ENCODE measurements around the gene NPFF. TPM values are rescaled to one million over a fixed set of nuclear protein-coding genes. Genes with fewer than 3 reads are reported as not detected.
"Not testable (repeated sequence)": the region's sequence is repeated elsewhere in the genome, so short reads cannot be mapped to it uniquely, and the experiment has no call there.

Gene NPFF
- total and polyA plus RNA-seq, 7 experiments from 2014 or later, result not detected

DNA sequence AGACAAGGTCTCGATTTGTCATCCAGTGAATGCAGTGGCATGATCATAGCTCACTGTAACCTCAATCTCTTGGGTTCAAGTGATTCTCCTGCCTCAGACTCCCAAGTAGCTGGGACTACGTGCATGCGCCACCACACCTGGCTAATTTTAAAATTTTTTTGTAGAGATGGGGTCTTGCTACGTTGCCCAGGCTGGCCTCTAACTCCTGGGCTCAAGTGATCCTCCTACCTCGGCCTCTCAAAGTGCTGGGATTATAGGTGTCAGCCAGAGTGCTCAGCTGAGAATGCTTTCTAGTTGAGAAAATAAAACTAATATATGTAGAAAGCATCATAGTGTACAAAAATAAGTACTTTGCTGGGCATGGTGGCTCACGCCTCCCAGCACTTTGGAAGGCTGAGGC lies 41.1 kb upstream of the NPFF start:
- H3K4me3 Mint-ChIP-seq; H3K27ac Mint-ChIP-seq; intact Hi-C loops (cut with micrococcal nuclease); H3K9me3 ChIP-seq (ENCODE audit: control insufficient read depth in 2 of 3, low read length in 3 of 3); H3K27me3 ChIP-seq (ENCODE audit: control insufficient read depth in 2 of 2, insufficient read depth in 2 of 2, low read length in 2 of 2); H3K27me3 Mint-ChIP-seq; H3K27ac ChIP-seq (ENCODE audit: low read depth, low read length); H3K4me1 ChIP-seq (ENCODE audit: control insufficient read depth in 2 of 2, insufficient read depth in 2 of 2, low read length in 2 of 2); ATAC-seq; H3K4me3 ChIP-seq (ENCODE audit: low read length); POLR2A ChIA-PET; DNase-seq; H3K9me3 Mint-ChIP-seq: not testable (repeated sequence)
- H3K36me3 ChIP-seq (ENCODE audit: control insufficient read depth in 2 of 3, insufficient read depth in 3 of 3, low read length in 3 of 3), result peaks cover 0 to 24% (median 4%) of the 10 kb centered on the region in 3 experiments
- CTCF ChIA-PET, result interaction anchor here (0.6 to 1.5 kb wide), 4 partner anchors 114 to 563 kb away, joined by 3 to 5 read pairs (median 4); partner anchors contain the start of gene ATP5MC2
- Mint-ChIP-seq H3K36me3 (peaks cover 0 to 27% (median 7%) of the 10 kb centered on the region in 5 donors), H3K4me1 (peaks cover 11 to 45% (median 34%) of the 10 kb centered on the region in 7 donors)

DNA sequence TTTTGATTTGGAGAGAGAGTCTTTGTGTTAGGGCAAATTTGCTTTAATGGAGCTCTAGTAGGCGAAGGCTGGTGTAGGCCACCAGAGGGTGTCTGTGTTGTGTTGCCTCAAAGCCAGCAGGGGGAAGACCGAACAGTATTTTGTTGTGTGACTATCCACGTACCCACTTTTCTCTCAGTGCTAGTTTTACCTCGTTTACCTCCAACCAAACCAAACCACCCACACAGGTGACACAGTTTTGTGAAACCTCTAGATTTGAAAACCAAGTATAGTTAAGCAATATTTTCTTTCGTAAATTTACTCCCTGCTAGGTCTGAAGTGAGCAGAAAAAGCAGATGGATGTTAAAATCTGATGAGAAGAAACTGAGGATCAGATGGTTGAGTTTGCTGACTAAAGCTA lies 36.3 kb upstream of the NPFF start:
- intact Hi-C loops (cut with micrococcal nuclease), result loop anchor here (1.0 to 2.0 kb wide), 4 partner anchors 83 to 203 kb away; partner anchors contain the start of genes ATF7 (in 2 of the 2) and ATP5MC2 (in 2 of the 2)
- Mint-ChIP-seq H3K27ac (peak overlapping the region; percentile 51 to 88 (median 76)), H3K36me3 (peaks cover 3 to 12% (median 9%) of the 10 kb centered on the region in 5 donors), H3K4me3 (peak overlapping the region in 5 of 10 donors; percentile 5 to 52 (median 33)), H3K27me3 (no peaks in the 10 kb centered on the region), H3K4me1 (peaks cover 0 to 25% (median 18%) of the 10 kb centered on the region in 7 donors), H3K9me3 (no peaks in the 10 kb centered on the region)
- ATAC-seq (peak; percentile 94), DNase-seq (peak in 8 of 9 donors; percentile 37 to 78 (median 64))
- Histone ChIP-seq H3K27me3 (ENCODE audit: control insufficient read depth in 2 of 2, insufficient read depth in 2 of 2, low read length in 2 of 2) (no peaks in the 10 kb centered on the region), H3K9me3 (ENCODE audit: control insufficient read depth in 2 of 3, low read length in 3 of 3) (no peaks in the 10 kb centered on the region), H3K4me3 (ENCODE audit: low read length) (no peak overlapping the region), H3K4me1 (ENCODE audit: control insufficient read depth in 2 of 2, insufficient read depth in 2 of 2, low read length in 2 of 2) (peaks cover 0 to 7% of the 10 kb centered on the region in 2 donors), H3K36me3 (ENCODE audit: control insufficient read depth in 2 of 3, insufficient read depth in 3 of 3, low read length in 3 of 3) (peaks cover 4 to 35% (median 9%) of the 10 kb centered on the region in 3 experiments), H3K27ac (ENCODE audit: low read depth, low read length) (peak overlapping the region; percentile 26)
- POLR2A ChIA-PET, result interaction anchor here (0.6 to 2.2 kb wide), 2 partner anchors 14 to 133 kb away, joined by 3 to 9 read pairs; partner anchors contain the start of gene ATP5MC2
- CTCF ChIA-PET, result interaction anchor here (0.7 to 4.8 kb wide), 10 partner anchors 21 to 203 kb away, joined by 3 to 37 read pairs (median 5); partner anchors contain the start of gene ATP5MC2

DNA sequence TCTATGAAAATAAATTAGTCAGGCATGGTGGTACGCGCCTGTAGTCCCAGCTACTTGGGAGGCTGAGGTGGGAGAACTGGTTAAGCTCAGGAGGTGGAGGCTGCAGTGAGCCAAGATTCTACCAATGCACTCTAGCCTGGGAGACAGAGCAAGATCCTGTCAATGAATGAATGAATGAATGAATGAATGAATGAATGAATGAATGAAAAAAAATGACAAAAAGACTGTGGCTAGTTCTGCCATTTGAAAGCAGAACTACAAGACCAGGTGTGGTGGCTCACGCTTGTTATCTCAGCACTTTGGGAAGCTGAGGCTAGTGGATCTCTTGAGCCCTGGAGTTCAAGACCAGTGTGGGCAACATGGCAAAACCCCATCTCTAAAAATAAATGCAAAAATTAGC lies 32.2 kb upstream of the NPFF start:
- intact Hi-C loops (cut with micrococcal nuclease), result no loop called here
- Mint-ChIP-seq H3K27me3 (no peaks in the 10 kb centered on the region), H3K4me3 (no peak overlapping the region), H3K4me1 (peaks cover 0 to 13% (median 12%) of the 10 kb centered on the region in 7 donors), H3K27ac (no peak overlapping the region), H3K9me3 (no peaks in the 10 kb centered on the region), H3K36me3 (peaks cover 7 to 40% (median 16%) of the 10 kb centered on the region in 5 donors)
- Histone ChIP-seq H3K9me3 (ENCODE audit: control insufficient read depth in 2 of 3, low read length in 3 of 3) (no peaks in the 10 kb centered on the region), H3K27ac (ENCODE audit: low read depth, low read length) (no peak overlapping the region), H3K27me3 (ENCODE audit: control insufficient read depth in 2 of 2, insufficient read depth in 2 of 2, low read length in 2 of 2) (no peaks in the 10 kb centered on the region), H3K4me3 (ENCODE audit: low read length) (no peak overlapping the region), H3K36me3 (ENCODE audit: control insufficient read depth in 2 of 3, insufficient read depth in 3 of 3, low read length in 3 of 3) (peaks cover 11 to 63% (median 13%) of the 10 kb centered on the region in 3 experiments), H3K4me1 (ENCODE audit: control insufficient read depth in 2 of 2, insufficient read depth in 2 of 2, low read length in 2 of 2) (peaks cover 0 to 7% of the 10 kb centered on the region in 2 donors)
- no peak for DNase-seq
- ChIA-PET POLR2A (no interaction called here), CTCF (no interaction called here)
- ATAC-seq, result no peak

DNA sequence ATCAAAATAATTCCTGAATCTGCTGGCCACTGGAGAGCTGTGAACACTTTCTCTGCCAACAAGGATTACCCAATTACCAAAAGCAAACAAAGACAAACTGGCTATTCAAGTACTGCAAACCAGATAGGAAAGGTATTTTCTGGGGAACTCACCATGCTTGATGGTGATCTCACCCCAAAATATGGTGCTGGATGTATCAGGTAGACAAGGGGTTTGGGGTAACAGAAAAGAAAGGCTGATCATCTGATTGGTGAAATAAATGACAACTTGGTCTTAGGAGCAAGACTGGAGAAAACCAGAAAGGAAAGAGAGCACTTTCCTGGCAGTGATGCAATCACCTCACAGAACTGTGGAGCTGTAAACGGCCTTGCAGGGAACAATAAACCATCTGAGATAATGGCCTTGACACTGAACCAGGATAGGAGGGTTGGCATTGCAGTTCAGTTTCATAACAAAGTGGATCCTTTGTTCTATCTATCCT lies 31.0 kb upstream of the NPFF start:
- no peak overlapping the region for H3K27ac Mint-ChIP-seq
- H3K27ac ChIP-seq (ENCODE audit: low read depth, low read length), result no peak overlapping the region
- no peaks in the 10 kb centered on the region for H3K9me3 Mint-ChIP-seq
- H3K27me3 ChIP-seq (ENCODE audit: control insufficient read depth in 2 of 2, insufficient read depth in 2 of 2, low read length in 2 of 2), result no peaks in the 10 kb centered on the region
- H3K4me1 Mint-ChIP-seq, result peaks cover 0 to 3% (median under 1%) of the 10 kb centered on the region in 7 donors
- H3K4me3 Mint-ChIP-seq, result no peak overlapping the region
- H3K27me3 Mint-ChIP-seq, result no peaks in the 10 kb centered on the region
- ChIA-PET POLR2A (no interaction called here), CTCF (interaction anchor here (0.9 kb wide), 1 partner anchor 138 kb away, joined by 4 read pairs; the partner anchor contains the start of gene ATP5MC2)
- intact Hi-C loops (cut with micrococcal nuclease), result no loop called here
- H3K9me3 ChIP-seq (ENCODE audit: control insufficient read depth in 2 of 3, low read length in 3 of 3), result no peaks in the 10 kb centered on the region
- ATAC-seq, result no peak
- H3K36me3 Mint-ChIP-seq, result peaks cover 11 to 48% (median 18%) of the 10 kb centered on the region in 5 donors
- DNase-seq, result no peak
- H3K4me3 ChIP-seq (ENCODE audit: low read length), result no peak overlapping the region
- H3K4me1 ChIP-seq (ENCODE audit: control insufficient read depth in 2 of 2, insufficient read depth in 2 of 2, low read length in 2 of 2), result no peaks in the 10 kb centered on the region
- H3K36me3 ChIP-seq (ENCODE audit: control insufficient read depth in 2 of 3, insufficient read depth in 3 of 3, low read length in 3 of 3), result peaks cover 16 to 76% (median 21%) of the 10 kb centered on the region in 3 experiments

DNA sequence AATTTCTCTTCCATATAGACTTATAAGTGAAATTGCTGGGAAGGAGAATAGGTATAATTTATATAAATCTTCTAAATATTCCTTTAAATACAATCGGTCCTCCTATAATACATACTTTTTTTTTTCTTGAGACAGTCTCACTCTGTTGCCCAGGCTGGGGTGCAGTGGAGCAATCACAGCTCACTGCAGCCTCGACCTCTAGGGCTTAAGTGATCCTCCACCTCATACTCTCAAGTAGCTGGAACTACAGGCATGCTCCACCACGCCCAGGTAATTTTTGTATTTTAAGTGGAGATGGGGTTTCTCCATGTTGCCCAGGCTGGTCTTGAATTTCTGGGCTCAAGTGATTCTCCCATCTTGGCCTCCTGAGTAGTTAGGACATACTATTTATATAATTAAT lies 29.7 kb upstream of the NPFF start:
- H3K27ac Mint-ChIP-seq, result no peak overlapping the region
- ChIA-PET CTCF (no interaction called here), POLR2A (no interaction called here)
- H3K4me1 ChIP-seq (ENCODE audit: control insufficient read depth in 2 of 2, insufficient read depth in 2 of 2, low read length in 2 of 2), result no peaks in the 10 kb centered on the region
- intact Hi-C loops (cut with micrococcal nuclease), result no loop called here
- peaks cover 11 to 89% (median 21%) of the 10 kb centered on the region in 3 experiments for H3K36me3 ChIP-seq (ENCODE audit: control insufficient read depth in 2 of 3, insufficient read depth in 3 of 3, low read length in 3 of 3)
- DNase-seq, result no peak
- ATAC-seq, result no peak
- H3K27ac ChIP-seq (ENCODE audit: low read depth, low read length), result no peak overlapping the region
- H3K36me3 Mint-ChIP-seq, result peaks cover 17 to 56% (median 27%) of the 10 kb centered on the region in 5 donors
- H3K27me3 Mint-ChIP-seq, result no peaks in the 10 kb centered on the region
- no peak overlapping the region for H3K4me3 ChIP-seq (ENCODE audit: low read length)
- peaks cover 0 to 5% (median 0%) of the 10 kb centered on the region in 7 donors for H3K4me1 Mint-ChIP-seq
- H3K9me3 ChIP-seq (ENCODE audit: control insufficient read depth in 2 of 3, low read length in 3 of 3), result no peaks in the 10 kb centered on the region
- no peaks in the 10 kb centered on the region for H3K27me3 ChIP-seq (ENCODE audit: control insufficient read depth in 2 of 2, insufficient read depth in 2 of 2, low read length in 2 of 2)
- no peak overlapping the region for H3K4me3 Mint-ChIP-seq
- no peaks in the 10 kb centered on the region for H3K9me3 Mint-ChIP-seq

DNA sequence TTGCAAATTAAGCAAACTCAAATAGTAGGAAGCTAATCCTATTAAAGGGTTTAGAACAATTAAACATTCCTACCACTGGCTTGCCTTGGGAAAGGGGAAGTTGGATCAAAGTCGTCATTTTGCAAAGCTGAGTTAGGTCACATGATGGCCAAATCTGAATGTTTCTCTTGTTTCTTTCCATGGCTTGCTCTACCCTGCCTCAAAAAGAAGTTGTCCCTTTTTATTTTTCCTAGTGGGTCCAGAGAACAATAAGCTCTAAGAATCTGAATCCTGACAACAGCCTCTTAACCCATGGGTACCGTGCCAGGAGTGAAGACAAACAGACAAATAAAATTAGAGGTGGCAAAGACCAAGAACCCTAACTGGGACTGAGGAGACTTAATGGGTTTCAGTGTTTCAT lies 26.2 kb upstream of the NPFF start:
- POLR2A ChIA-PET, result no interaction called here
- Histone ChIP-seq H3K9me3 (ENCODE audit: control insufficient read depth in 2 of 3, low read length in 3 of 3) (no peaks in the 10 kb centered on the region), H3K4me3 (ENCODE audit: low read length) (no peak overlapping the region), H3K27ac (ENCODE audit: low read depth, low read length) (no peak overlapping the region), H3K36me3 (ENCODE audit: control insufficient read depth in 2 of 3, insufficient read depth in 3 of 3, low read length in 3 of 3) (peaks cover 7 to 81% (median 21%) of the 10 kb centered on the region in 3 experiments), H3K4me1 (ENCODE audit: control insufficient read depth in 2 of 2, insufficient read depth in 2 of 2, low read length in 2 of 2) (no peaks in the 10 kb centered on the region), H3K27me3 (ENCODE audit: control insufficient read depth in 2 of 2, insufficient read depth in 2 of 2, low read length in 2 of 2) (no peaks in the 10 kb centered on the region)
- Mint-ChIP-seq H3K27me3 (no peaks in the 10 kb centered on the region), H3K4me1 (peaks cover 0 to 5% (median 0%) of the 10 kb centered on the region in 7 donors), H3K27ac (peak overlapping the region in 1 of 9 donors; percentile 28), H3K4me3 (no peak overlapping the region), H3K36me3 (peaks cover 12 to 54% (median 27%) of the 10 kb centered on the region in 5 donors), H3K9me3 (no peaks in the 10 kb centered on the region)
- intact Hi-C loops (cut with micrococcal nuclease), result no loop called here
- no peak for ATAC-seq
- CTCF ChIA-PET, result no interaction called here
- no peak for DNase-seq

All from naive thymus-derived CD4-positive, alpha-beta T cell (primary cell).